ENCODE results near the gene SPRING1.
A peak's percentile ranks its signal among the peaks of the same experiment; 100 is the strongest.
"Not testable (repeated sequence)": the region's sequence is repeated elsewhere in the genome, so short reads cannot be mapped to it uniquely, and the experiment has no call there.

SPRING1 gene

GRCh38 chr12:116742787-116743186, 4.9 kb upstream of the SPRING1 start:
- DNase-seq (ENCODE audit: low read depth, low spot score): not testable (repeated sequence)

GRCh38 chr12:116739381-116739887, 1.6 kb upstream of the SPRING1 start:
- no peak for DNase-seq (ENCODE audit: low read depth, low spot score)

- peak; percentile 47 for DNase-seq (ENCODE audit: low read depth, low spot score)
These were observed 701 bp downstream of the SPRING1 start for GRCh38 chr12:116736962-116737773.

GRCh38 chr12:116735951-116736599, 1.8 kb downstream of the SPRING1 start:
- no peak for DNase-seq (ENCODE audit: low read depth, low spot score)

GRCh38 chr12:116735084-116735483, 2.8 kb downstream of the SPRING1 start:
- DNase-seq (ENCODE audit: low read depth, low spot score): no peak

- no peak for DNase-seq (ENCODE audit: low read depth, low spot score)
These were observed 3.6 kb downstream of the SPRING1 start for GRCh38 chr12:116734156-116734768.

- no peak for DNase-seq (ENCODE audit: low read depth, low spot score)
These were observed 6.1 kb downstream of the SPRING1 start for GRCh38 chr12:116731801-116732200.

GRCh38 chr12:116727891-116728290, 10.0 kb downstream of the SPRING1 start:
- DNase-seq (ENCODE audit: low read depth, low spot score): no peak

- no peak for DNase-seq (ENCODE audit: low read depth, low spot score)
These were observed 10.6 kb downstream of the SPRING1 start for GRCh38 chr12:116727261-116727660.

GRCh38 chr12:116726694-116727093, 11.2 kb downstream of the SPRING1 start:
- DNase-seq (ENCODE audit: low read depth, low spot score): peak; percentile 33

GRCh38 chr12:116722245-116722644, 15.6 kb downstream of the SPRING1 start:
- no peak for DNase-seq (ENCODE audit: low read depth, low spot score)

- DNase-seq (ENCODE audit: low read depth, low spot score): peak; percentile 28
These were observed 17.9 kb downstream of the SPRING1 start for GRCh38 chr12:116719731-116720528.

GRCh38 chr12:116718655-116719454, 19.0 kb downstream of the SPRING1 start:
- peak; percentile 78 for DNase-seq (ENCODE audit: low read depth, low spot score)

GRCh38 chr12:116717466-116718437, 20.1 kb downstream of the SPRING1 start:
- peak; percentile 73 for DNase-seq (ENCODE audit: low read depth, low spot score)

- DNase-seq (ENCODE audit: low read depth, low spot score): no peak
These were observed 23.7 kb downstream of the SPRING1 start for GRCh38 chr12:116714175-116714574.

- no peak for DNase-seq (ENCODE audit: low read depth, low spot score)
These were observed 24.3 kb downstream of the SPRING1 start for GRCh38 chr12:116713527-116713926.

GRCh38 chr12:116712458-116713303, 25.2 kb downstream of the SPRING1 start:
- no peak for DNase-seq (ENCODE audit: low read depth, low spot score)

- DNase-seq (ENCODE audit: low read depth, low spot score): no peak
These were observed 27.3 kb downstream of the SPRING1 start for GRCh38 chr12:116710370-116711150.

All from astrocyte of the hippocampus (primary cell).